ENCODE measurements around the gene SAMMSON. TPM values are rescaled to one million over a fixed set of nuclear protein-coding genes. Genes with fewer than 3 reads are reported as not detected.

SAMMSON gene
- total and polyA plus RNA-seq, 2 experiments from 2014 or later: not detected

GRCh38 chr3:69959581-69959980 lies 40.0 kb upstream of the SAMMSON start (continued):
- no peak for TF ChIP-seq ZNF462 (CRISPR knock-in tag; IDR thresholded peaks at IDR 0.05)
- TF ChIP-seq ZNF331 (CRISPR knock-in tag; IDR thresholded peaks at IDR 0.05; ENCODE audit: low read depth): no peak
- TF ChIP-seq ZNF114 (CRISPR knock-in tag; IDR thresholded peaks at IDR 0.05): no peak
- TF ChIP-seq POLR2AphosphoS5 (IDR thresholded peaks at IDR 0.05; ENCODE audit: low read depth): no peak
- no peak for TF ChIP-seq CTCF (conservative IDR thresholded peaks at IDR 0.05; ENCODE audit: low read depth in 2 of 2)
- TF ChIP-seq EZH2 (IDR thresholded peaks at IDR 0.05; ENCODE audit: low read depth, unreplicated experiment): no peak

- Mint-ChIP-seq H3K4me1 (no peaks in the 10 kb centered on the region), H3K27ac (no peak overlapping the region), H3K27me3 (ENCODE audit: insufficient read depth, low read depth, poor library complexity) (no peaks in the 10 kb centered on the region), H3K9me3 (no peaks in the 10 kb centered on the region), H3K36me3 (ENCODE audit: low read depth) (no peaks in the 10 kb centered on the region), H3K4me3 (no peak overlapping the region)
- no peaks in the 10 kb centered on the region for H3K36me3 ChIP-seq (ENCODE audit: insufficient read depth)
- H3K9me2 ChIP-seq (ENCODE audit: insufficient read depth): no peaks in the 10 kb centered on the region
- DNase-seq (ENCODE audit: low spot score) (no peak), ATAC-seq (no peak)
- no peak overlapping the region for H2AFZ ChIP-seq
- no peaks in the 10 kb centered on the region for H3F3A ChIP-seq (replicated peaks; ENCODE audit: low read depth)
- H4K20me1 ChIP-seq (replicated peaks; ENCODE audit: insufficient read depth): no peaks in the 10 kb centered on the region
- no peaks in the 10 kb centered on the region for H3K79me2 ChIP-seq (replicated peaks; ENCODE audit: insufficient read depth)
- H3K4me1 ChIP-seq (ENCODE audit: insufficient read depth): no peaks in the 10 kb centered on the region
- H3K4me3 ChIP-seq: no peak overlapping the region
- H3K27me3 ChIP-seq (ENCODE audit: insufficient read depth): no peaks in the 10 kb centered on the region
- no peak overlapping the region for H3K4me2 ChIP-seq
- no peak overlapping the region for H3K27ac ChIP-seq (ENCODE audit: low read depth)
- TF ChIP-seq ZNF114 (CRISPR knock-in tag; IDR thresholded peaks at IDR 0.05) (no peak), ETS1 (IDR thresholded peaks at IDR 0.05) (no peak), EZH2 (IDR thresholded peaks at IDR 0.05; ENCODE audit: low read depth, unreplicated experiment) (no peak), STAT1 (IDR thresholded peaks at IDR 0.05; ENCODE audit: unreplicated experiment) (no peak), CTCF (conservative IDR thresholded peaks at IDR 0.05; ENCODE audit: low read depth in 2 of 2) (no peak), EZH2phosphoT487 (IDR thresholded peaks at IDR 0.05; ENCODE audit: unreplicated experiment) (no peak), POLR2AphosphoS5 (IDR thresholded peaks at IDR 0.05; ENCODE audit: low read depth) (no peak)
Measured at GRCh38 chr3:69961706-69962439, 37.7 kb upstream of the SAMMSON start.

All from GM23338 (cell line).